ENCODE measurements around the gene RFX5.

RFX5 gene

DNA sequence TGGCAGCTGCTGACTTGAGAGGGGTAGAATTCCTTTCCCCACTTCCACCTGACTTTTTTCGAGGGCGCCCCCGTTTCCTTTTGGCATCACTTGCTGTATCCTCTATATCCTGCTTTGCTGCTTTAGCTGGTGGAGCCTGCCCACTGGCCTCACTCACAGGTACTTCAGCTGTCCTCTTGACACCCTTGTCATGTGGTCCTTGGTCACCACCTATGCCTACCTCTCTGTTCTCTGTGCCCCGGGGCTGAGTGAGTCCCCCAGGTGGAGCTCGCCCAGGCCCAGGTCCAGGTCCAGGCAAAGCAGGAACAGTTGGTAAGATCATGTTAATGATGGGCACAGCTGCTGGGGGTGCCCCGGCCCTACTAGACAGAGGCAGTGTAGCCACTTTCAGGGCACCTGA is 4.5 kb downstream of the RFX5 start:
- TF ChIP-seq, protein P1, sequence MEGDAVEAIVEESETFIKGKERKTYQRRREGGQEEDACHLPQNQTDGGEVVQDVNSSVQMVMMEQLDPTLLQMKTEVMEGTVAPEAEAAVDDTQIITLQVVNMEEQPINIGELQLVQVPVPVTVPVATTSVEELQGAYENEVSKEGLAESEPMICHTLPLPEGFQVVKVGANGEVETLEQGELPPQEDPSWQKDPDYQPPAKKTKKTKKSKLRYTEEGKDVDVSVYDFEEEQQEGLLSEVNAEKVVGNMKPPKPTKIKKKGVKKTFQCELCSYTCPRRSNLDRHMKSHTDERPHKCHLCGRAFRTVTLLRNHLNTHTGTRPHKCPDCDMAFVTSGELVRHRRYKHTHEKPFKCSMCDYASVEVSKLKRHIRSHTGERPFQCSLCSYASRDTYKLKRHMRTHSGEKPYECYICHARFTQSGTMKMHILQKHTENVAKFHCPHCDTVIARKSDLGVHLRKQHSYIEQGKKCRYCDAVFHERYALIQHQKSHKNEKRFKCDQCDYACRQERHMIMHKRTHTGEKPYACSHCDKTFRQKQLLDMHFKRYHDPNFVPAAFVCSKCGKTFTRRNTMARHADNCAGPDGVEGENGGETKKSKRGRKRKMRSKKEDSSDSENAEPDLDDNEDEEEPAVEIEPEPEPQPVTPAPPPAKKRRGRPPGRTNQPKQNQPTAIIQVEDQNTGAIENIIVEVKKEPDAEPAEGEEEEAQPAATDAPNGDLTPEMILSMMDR (IDR thresholded peaks at IDR 0.05; ENCODE audit: low read depth, low read length): no peak
- no peak for TF ChIP-seq EZH2phosphoT487 (IDR thresholded peaks at IDR 0.05; ENCODE audit: low read depth)
- H3K79me2 ChIP-seq (ENCODE audit: low read length): peaks cover 29% of the 10 kb centered on the region
- H2AFZ ChIP-seq (ENCODE audit: low read depth, low read length): no peak overlapping the region
- no peak overlapping the region for H3K27ac ChIP-seq (ENCODE audit: low read length)
- peaks cover 18% of the 10 kb centered on the region for H3K4me1 ChIP-seq (ENCODE audit: low read length)
- H3K36me3 ChIP-seq (replicated peaks; ENCODE audit: low read depth, low read length): peaks cover 58% of the 10 kb centered on the region
- H3K9me3 ChIP-seq (ENCODE audit: insufficient read depth, low read length): no peaks in the 10 kb centered on the region
- H3K27me3 ChIP-seq (ENCODE audit: low read depth, low read length): no peaks in the 10 kb centered on the region
- no peak overlapping the region for H3K9ac ChIP-seq (ENCODE audit: low read length)
- H3K4me2 ChIP-seq (ENCODE audit: low read length): no peak overlapping the region
- no peaks in the 10 kb centered on the region for H4K20me1 ChIP-seq (ENCODE audit: insufficient read depth, low read length)
- no peak overlapping the region for H3K4me3 ChIP-seq (ENCODE audit: low read length)

DNA sequence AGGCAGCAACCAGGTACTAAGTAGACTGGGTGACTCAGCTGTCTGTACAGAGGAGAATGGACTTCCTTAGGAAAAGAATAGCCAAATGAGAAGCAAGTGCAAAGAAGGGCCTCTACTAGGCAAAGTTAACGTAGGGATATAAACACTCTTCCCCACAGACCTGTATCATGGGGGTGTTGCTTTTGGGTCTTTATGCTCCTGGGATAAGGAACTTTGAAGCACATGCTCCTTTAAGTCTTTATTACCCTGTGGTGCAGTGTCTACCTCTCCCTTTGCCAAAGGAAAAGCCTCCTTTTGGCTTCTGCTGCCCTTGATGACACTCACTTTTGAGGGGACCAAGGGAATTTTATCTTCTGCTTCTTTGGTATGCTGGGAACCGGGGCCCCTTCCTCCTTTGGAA is 5.0 kb downstream of the RFX5 start:
- peak overlapping the region; percentile 52; the same call in 1 of the 2 replicates for H3K27ac ChIP-seq (ENCODE audit: low read length)

DNA sequence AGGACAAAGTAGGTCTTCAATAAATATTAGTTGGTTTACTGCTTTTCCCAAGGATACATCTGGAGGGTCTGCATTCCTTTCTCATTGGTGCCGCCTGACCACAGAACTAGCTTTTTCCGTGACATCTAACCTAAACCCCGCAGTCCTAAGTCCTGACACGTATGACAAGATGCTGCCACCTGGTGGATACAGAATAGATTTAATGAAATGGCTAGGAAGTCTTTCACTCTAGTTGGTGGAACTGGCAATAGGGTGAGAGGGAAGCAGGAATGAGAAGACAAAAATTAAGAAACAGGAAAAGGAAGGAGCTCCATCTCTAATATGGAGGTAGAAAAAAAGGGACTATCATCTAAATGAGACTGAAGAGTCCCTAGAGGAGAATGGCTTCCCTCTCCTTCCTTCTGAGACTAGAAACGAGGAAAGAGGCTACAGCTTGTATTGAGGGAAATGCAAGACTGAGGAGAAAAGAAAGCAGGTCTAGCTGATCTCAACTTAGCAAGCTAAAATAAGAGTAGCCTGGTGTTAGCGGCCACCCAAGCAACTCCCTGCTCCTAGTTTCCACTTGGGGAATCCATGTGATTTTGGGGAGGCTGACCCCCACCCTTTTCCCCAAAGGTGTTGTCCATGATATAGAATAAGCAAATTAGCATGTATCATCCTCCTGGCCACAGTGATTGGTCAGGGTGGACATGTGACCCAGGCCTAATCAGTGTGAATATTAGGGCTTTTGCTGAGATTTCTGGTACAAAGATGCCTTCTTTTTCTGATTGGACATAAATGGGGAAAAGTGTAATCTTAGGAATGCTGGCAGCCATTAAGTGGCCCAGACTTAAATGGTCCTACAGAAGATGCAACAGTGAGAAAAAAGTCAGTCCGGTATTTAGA is 5.9 kb downstream of the RFX5 start:
- H3K4me1 ChIP-seq (ENCODE audit: low read length): peaks cover 17% of the 10 kb centered on the region
- no peaks in the 10 kb centered on the region for H4K20me1 ChIP-seq (ENCODE audit: insufficient read depth, low read length)
- peak overlapping the region; percentile 52 for H3K27ac ChIP-seq (ENCODE audit: low read length)
- H2AFZ ChIP-seq (ENCODE audit: low read depth, low read length): no peak overlapping the region
- no peak overlapping the region for H3K4me3 ChIP-seq (ENCODE audit: low read length)
- TF ChIP-seq, protein P1 (IDR thresholded peaks at IDR 0.05; ENCODE audit: low read depth, low read length): peak; percentile 92
- TF ChIP-seq EZH2phosphoT487 (IDR thresholded peaks at IDR 0.05; ENCODE audit: low read depth): no peak
- H3K4me2 ChIP-seq (ENCODE audit: low read length): peak overlapping the region; percentile 21
- H3K9me3 ChIP-seq (ENCODE audit: insufficient read depth, low read length): no peaks in the 10 kb centered on the region
- peaks cover 61% of the 10 kb centered on the region for H3K36me3 ChIP-seq (replicated peaks; ENCODE audit: low read depth, low read length)
- H3K27me3 ChIP-seq (ENCODE audit: low read depth, low read length): no peaks in the 10 kb centered on the region
- peaks cover 24% of the 10 kb centered on the region for H3K79me2 ChIP-seq (ENCODE audit: low read length)
- H3K9ac ChIP-seq (ENCODE audit: low read length): no peak overlapping the region

More for the DNA sequence above, 5.0 kb downstream of the RFX5 start:
- no peak overlapping the region for H2AFZ ChIP-seq (ENCODE audit: low read depth, low read length)
- TF ChIP-seq, protein P1 (IDR thresholded peaks at IDR 0.05; ENCODE audit: low read depth, low read length): no peak
- TF ChIP-seq EZH2phosphoT487 (IDR thresholded peaks at IDR 0.05; ENCODE audit: low read depth): no peak
- peaks cover 58% of the 10 kb centered on the region for H3K36me3 ChIP-seq (replicated peaks; ENCODE audit: low read depth, low read length)
- no peaks in the 10 kb centered on the region for H3K27me3 ChIP-seq (ENCODE audit: low read depth, low read length)
- H3K4me1 ChIP-seq (ENCODE audit: low read length): peaks cover 17% of the 10 kb centered on the region
- no peak overlapping the region for H3K9ac ChIP-seq (ENCODE audit: low read length)
- H3K9me3 ChIP-seq (ENCODE audit: insufficient read depth, low read length): no peaks in the 10 kb centered on the region
- no peak overlapping the region for H3K4me2 ChIP-seq (ENCODE audit: low read length)
- H3K4me3 ChIP-seq (ENCODE audit: low read length): no peak overlapping the region
- no peaks in the 10 kb centered on the region for H4K20me1 ChIP-seq (ENCODE audit: insufficient read depth, low read length)
- H3K79me2 ChIP-seq (ENCODE audit: low read length): peaks cover 29% of the 10 kb centered on the region

DNA sequence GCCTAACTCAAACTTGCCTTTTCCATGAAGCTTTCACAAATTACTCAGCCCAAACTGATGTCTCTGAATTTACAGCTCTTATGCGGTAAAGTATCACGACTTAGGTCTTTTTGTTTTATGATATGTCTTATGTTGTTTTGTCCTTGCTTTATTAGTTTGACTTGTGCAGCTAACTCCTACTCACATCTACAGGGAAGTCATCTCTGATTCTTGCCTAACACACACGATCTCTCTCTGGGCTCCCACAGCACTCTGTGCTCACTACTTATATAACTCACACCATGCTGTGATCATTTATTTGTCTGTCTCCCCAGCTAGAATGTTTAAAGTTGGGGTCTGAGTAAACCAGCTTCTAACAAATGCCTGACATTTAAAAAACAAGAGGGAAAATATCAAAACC is 10.5 kb downstream of the RFX5 start:
- Histone ChIP-seq H3K4me3 (ENCODE audit: low read length) (no peak overlapping the region), H3K27ac (ENCODE audit: low read length) (no peak overlapping the region), H3K36me3 (replicated peaks; ENCODE audit: low read depth, low read length) (peaks cover 19% of the 10 kb centered on the region), H3K79me2 (ENCODE audit: low read length) (no peaks in the 10 kb centered on the region), H3K9me3 (ENCODE audit: insufficient read depth, low read length) (no peaks in the 10 kb centered on the region), H2AFZ (ENCODE audit: low read depth, low read length) (no peak overlapping the region), H3K9ac (ENCODE audit: low read length) (no peak overlapping the region), H3K27me3 (ENCODE audit: low read depth, low read length) (no peaks in the 10 kb centered on the region), H3K4me2 (ENCODE audit: low read length) (no peak overlapping the region), H3K4me1 (ENCODE audit: low read length) (peaks cover under 1% of the 10 kb centered on the region; the same call in 1 of the 2 replicates), H4K20me1 (ENCODE audit: insufficient read depth, low read length) (no peaks in the 10 kb centered on the region)
- no peak for TF ChIP-seq EZH2phosphoT487 (IDR thresholded peaks at IDR 0.05; ENCODE audit: low read depth)
- TF ChIP-seq, protein P1 (IDR thresholded peaks at IDR 0.05; ENCODE audit: low read depth, low read length): no peak
